Keratinocyte (primary cell): Measurements from ENCODE around the gene NDUFB8.

ENCODE experiments used
- CTCF ChIP-seq, 3 experiments: IDR thresholded peaks in 1 of 3; conservative IDR thresholded peaks in 1 of 3; optimal IDR thresholded peaks in 1 of 3; 2 replicates in 2 of 3; 3 replicates in 1 of 3; pipeline versions ENCODE3 to v1.5.1; 2011; ENCODE audit warnings: low read length in 3 of 3, mild to moderate bottlenecking in 3 of 3, moderate library complexity in 2 of 3, control low read depth in 1 of 3, inconsistent platforms in 1 of 3; ENCODE audit not compliant: insufficient read depth in 2 of 3; ENCODE audit errors: extremely low read depth in 1 of 3
- EZH2 ChIP-seq: IDR thresholded peaks from one replicate; pipeline ENCODE4 v1.6.1; 2012; ENCODE audit warnings: inconsistent platforms, mild to moderate bottlenecking, low read length, moderate library complexity

- no peak for TF ChIP-seq CTCF (optimal IDR thresholded peaks at IDR 0.05 in 1 of 3, IDR thresholded peaks at IDR 0.05 in 1 of 3, conservative IDR thresholded peaks at IDR 0.05 in 1 of 3; ENCODE audit: extremely low read depth in 1 of 3, insufficient read depth in 2 of 3, low read length in 3 of 3)
- no peak for TF ChIP-seq EZH2
Measured at GRCh38 chr10:100560248-100560647, 30.6 kb upstream of the NDUFB8 start.
